K562 (cell line): ENCODE results near the gene PLIN5. TPM values are rescaled to one million over a fixed set of nuclear protein-coding genes. Genes with fewer than 3 reads are reported as not detected.

Experiments used
- BDP1 ChIP-seq: IDR thresholded peaks from 3 replicates; pipeline ENCODE4 v1.6.1; 2011; ENCODE audit not compliant: insufficient read length, insufficient read depth
- CBFA2T2 ChIP-seq: fragments of 450-650 bp; conservative IDR thresholded peaks from 2 replicates; pipeline ENCODE4 v1.6.1; 2017; ENCODE audit warnings: mild to moderate bottlenecking
- CBX3 ChIP-seq, 2 experiments: IDR thresholded peaks; 1 replicate in 1 of 2; 2 replicates in 1 of 2; pipeline ENCODE4 v1.6.1; 2012; ENCODE audit warnings: inconsistent platforms in 2 of 2, low read length in 2 of 2, borderline replicate concordance in 1 of 2, control low read depth in 1 of 2
- CREBBP ChIP-seq: IDR thresholded peaks from one replicate; pipeline ENCODE4 v1.6.1; 2012; ENCODE audit warnings: low read depth, mild to moderate bottlenecking, control low read depth, inconsistent platforms, low read length
- CTCFL ChIP-seq: IDR thresholded peaks from 2 replicates; pipeline ENCODE4 v1.6.1; 2011; ENCODE audit warnings: borderline replicate concordance, low read depth, mild to moderate bottlenecking, moderate library complexity, low read length; ENCODE audit not compliant: insufficient read depth, poor library complexity, severe bottlenecking
- ELF2 ChIP-seq: fragments of 250-450 bp; sonication (Bioruptor Pico); IDR thresholded peaks from 2 replicates; pipeline ENCODE4 v1.5.0; 2021; ENCODE audit warnings: mild to moderate bottlenecking
- GABPB2 ChIP-seq: fragments of 250-450 bp; sonication (Bioruptor Pico); conservative IDR thresholded peaks from 2 replicates; pipeline ENCODE4 v1.5.1; 2021; ENCODE audit warnings: mild to moderate bottlenecking
- KAT8 ChIP-seq: fragments of 450-650 bp; IDR thresholded peaks from 2 replicates; pipeline ENCODE4 v1.6.1; 2016; ENCODE audit warnings: low read depth, mild to moderate bottlenecking
- MAZ ChIP-seq, 2 experiments: fragments of 450-650 bp in 1 of 2; sonication (generic) in 1 of 2; formaldehyde crosslinking; IDR thresholded peaks in 1 of 2; conservative IDR thresholded peaks in 1 of 2; 2 replicates each; pipeline versions ENCODE4 v1.4.0 to v1.5.0; 2020; ENCODE audit warnings: mild to moderate bottlenecking in 1 of 2, missing genetic modification reagents in 1 of 2
- MTA1 ChIP-seq: fragments of 450-650 bp; IDR thresholded peaks from 2 replicates; pipeline ENCODE4 v1.6.1; 2017; ENCODE audit warnings: borderline replicate concordance
- NFRKB ChIP-seq: fragments of 450-650 bp; IDR thresholded peaks from 2 replicates; pipeline ENCODE4 v1.6.1; 2016; ENCODE audit warnings: low read depth
- PHF20 ChIP-seq: fragments of 450-650 bp; IDR thresholded peaks from 2 replicates; pipeline ENCODE4 v1.6.1; 2018; ENCODE audit not compliant: partially characterized antibody
- SOX6 ChIP-seq: fragments of 450-650 bp; IDR thresholded peaks from 2 replicates; pipeline ENCODE4 v1.6.1; 2014; ENCODE audit warnings: mild to moderate bottlenecking
- TARDBP ChIP-seq: fragments of 450-650 bp; IDR thresholded peaks from 2 replicates; pipeline ENCODE4 v1.6.1; 2016
- TFAP4 ChIP-seq: sonication (generic); formaldehyde crosslinking; IDR thresholded peaks from 2 replicates; pipeline ENCODE4 v1.8.0; 2022; ENCODE audit warnings: missing genetic modification reagents, mild to moderate bottlenecking, moderate library complexity, borderline replicate concordance
- UBTF ChIP-seq, 2 experiments: IDR thresholded peaks; 2 replicates each; pipeline ENCODE4 v1.6.1; 2012; ENCODE audit warnings: improper control_type of control experiment in 2 of 2, low read depth in 2 of 2, low read length in 2 of 2, borderline replicate concordance in 1 of 2
- ZBTB26 ChIP-seq: fragments of 450-650 bp; formaldehyde crosslinking; IDR thresholded peaks from 2 replicates; pipeline ENCODE4 v1.4.0; 2022; ENCODE audit warnings: missing genetic modification characterization
- ZFP30 ChIP-seq: fragments of 250-450 bp; sonication (Bioruptor Pico); IDR thresholded peaks from 2 replicates; pipeline ENCODE4 v1.8.0; 2022; ENCODE audit warnings: moderate library complexity, mild to moderate bottlenecking, inconsistent platforms, borderline replicate concordance
- ZNF124 ChIP-seq: sonication (generic); formaldehyde crosslinking; IDR thresholded peaks from 2 replicates; pipeline ENCODE4 v1.8.1; 2022; ENCODE audit warnings: missing genetic modification reagents
- ZNF224 ChIP-seq: sonication (generic); formaldehyde crosslinking; IDR thresholded peaks from 2 replicates; pipeline ENCODE4 v1.8.0; 2022; ENCODE audit warnings: mild to moderate bottlenecking, missing genetic modification reagents
- ZNF311 ChIP-seq: fragments of 250-450 bp; sonication (Bioruptor Pico); IDR thresholded peaks from 2 replicates; pipeline ENCODE4 v1.4.0; 2020; ENCODE audit warnings: mild to moderate bottlenecking, moderate library complexity
- ZNF507 ChIP-seq: conservative IDR thresholded peaks from 2 replicates; pipeline ENCODE4 v1.6.1; 2017; ENCODE audit warnings: missing genetic modification characterization, missing compliant biosample characterization
- polyA plus RNA-seq, 8 experiments: library from polyadenylated mRNA; depleted of rRNA in 4 of 8; stranded (reverse) in 5 of 8; unstranded in 3 of 8; fragments of >200 nt; fragmentation: Nextera tagmentation in 2 of 8; fragmentation: Illumina TruSeq in 1 of 8; extraction: Ambion mirVana in 2 of 8; extraction: Trizol in 1 of 8; gene quantifications; 2 replicates each; pipeline versions ENCODE4 v1.2.1 to v1.2.3, GENCODE V29; 2011 to 2014; ENCODE audit warnings: inconsistent platforms in 1 of 8, missing spikeins in 1 of 8
- total RNA-seq, 7 experiments: library from RNA; depleted of rRNA in 6 of 7; stranded (reverse); fragments of >200 nt in 6 of 7; fragmentation: Illumina TruSeq in 2 of 7; extraction: Trizol in 2 of 7; gene quantifications; 2 replicates each; pipeline versions ENCODE4 v1.2.1 to v1.2.3, GENCODE V29; 2011 to 2021; ENCODE audit warnings: low replicate concordance in 1 of 7

The PLIN5 gene
- total and polyA plus RNA-seq, 9 of the 15 experiments (the other 6 are each of a cell fraction or from before 2014, with no cell fraction given) = 0.04 to 1.3 (median 0.50) TPM

- TF ChIP-seq ZBTB26 (no peak), ZNF507 (tag) (no peak), CREBBP (no peak), TARDBP (no peak), GABPB2 (CRISPR knock-in tag) (no peak), KAT8 (no peak), ZNF124 (no peak), MAZ (CRISPR knock-in tag; conservative IDR thresholded peaks at IDR 0.05 in 1 of 2, IDR thresholded peaks at IDR 0.05 in 1 of 2) (0 out of 4 replicates have a peak, but pooled peaks of 1 of the 2 experiments have one; percentile 28), ZFP30 (no peak), NFRKB (no peak), ZNF224 (CRISPR knock-in tag) (no peak), ELF2 (CRISPR knock-in tag) (no peak), CTCFL (peak; percentile 17), UBTF (IDR thresholded peaks at IDR 0.05; ENCODE audit: borderline replicate concordance in 1 of 2, low read depth in 2 of 2, low read length in 2 of 2) (no peak), SOX6 (0 out of 2 replicates have a peak, but pooled peaks have one; percentile 9), CBFA2T2 (no peak), CBX3 (IDR thresholded peaks at IDR 0.05; ENCODE audit: borderline replicate concordance in 1 of 2, low read length in 2 of 2) (no peak), ZNF311 (CRISPR knock-in tag) (no peak), BDP1 (no peak), MTA1 (peak; percentile 81), TFAP4 (peak; percentile 61; the same call in 1 of the 2 replicates), PHF20 (peak; percentile 63)
Observed at GRCh38 chr19:4576016-4576933, 41.3 kb upstream of the PLIN5 start (continued).
